GM23338 (cell line): ENCODE results near the gene OR1E2. TPM values are rescaled to one million over a fixed set of nuclear protein-coding genes. Genes with fewer than 3 reads are reported as not detected.

Experiments used
- ATAC-seq: fragments of 200-7000 bp; cut with Tn5 transposase; 3 replicates; pipeline ENCODE4 v1.9.1; 2020
- DNase-seq: peaks from one replicate; pipeline ENCODE4 v3.0.0-alpha.2; 2015; ENCODE audit warnings: low spot score
- H2AFZ ChIP-seq: fragments of 200-600 bp; sonication (generic); 2 replicates; pipeline ENCODE4 v1.8.0; 2016; ENCODE audit warnings: antibody characterized with exemption, mild to moderate bottlenecking, moderate library complexity
- H3F3A ChIP-seq: fragments of 200-600 bp; sonication (generic); replicated peaks from 2 replicates; pipeline ENCODE4 v1.8.0; 2017; ENCODE audit warnings: antibody characterized with exemption, mixed run types, low read depth
- H3K27ac ChIP-seq: fragments of 200-600 bp; sonication (generic); 2 replicates; pipeline ENCODE4 v1.6.1; 2016; ENCODE audit warnings: low read depth
- H3K27me3 ChIP-seq: fragments of 200-600 bp; sonication (generic); 2 replicates; pipeline ENCODE4 v1.8.0; 2016; ENCODE audit warnings: mild to moderate bottlenecking, mixed run types, moderate library complexity; ENCODE audit not compliant: insufficient read depth
- H3K36me3 ChIP-seq: fragments of 200-600 bp; sonication (generic); 2 replicates; pipeline ENCODE4 v1.8.0; 2016; ENCODE audit warnings: mild to moderate bottlenecking; ENCODE audit not compliant: insufficient read depth
- H3K4me1 ChIP-seq: fragments of 200-600 bp; sonication (generic); 2 replicates; pipeline ENCODE4 v1.8.0; 2016; ENCODE audit warnings: mild to moderate bottlenecking, moderate library complexity; ENCODE audit not compliant: insufficient read depth
- H3K4me2 ChIP-seq: fragments of 200-600 bp; sonication (generic); 2 replicates; pipeline ENCODE4 v1.7.1; 2017; ENCODE audit warnings: mixed run types
- H3K4me3 ChIP-seq: fragments of 200-600 bp; sonication (generic); 2 replicates; pipeline ENCODE4 v1.6.1; 2016; ENCODE audit warnings: mixed run types
- H3K79me2 ChIP-seq: fragments of 200-600 bp; sonication (generic); replicated peaks from 2 replicates; pipeline ENCODE4 v1.8.0; 2017; ENCODE audit warnings: mild to moderate bottlenecking; ENCODE audit not compliant: insufficient read depth
- H3K9me2 ChIP-seq: fragments of 200-600 bp; sonication (generic); 2 replicates; pipeline ENCODE4 v1.8.0; 2017; ENCODE audit not compliant: insufficient read depth
- H4K20me1 ChIP-seq: fragments of 200-600 bp; sonication (generic); replicated peaks from 2 replicates; pipeline ENCODE4 v1.8.0; 2017; ENCODE audit warnings: mild to moderate bottlenecking; ENCODE audit not compliant: insufficient read depth
- H3K27ac Mint-ChIP-seq: 2 replicates; pipeline ENCODE4 v1.8.0; 2020; ENCODE audit warnings: inconsistent platforms, mild to moderate bottlenecking, moderate library complexity, mixed read lengths
- H3K27me3 Mint-ChIP-seq: 3 replicates; pipeline ENCODE4 v1.8.0; 2022; ENCODE audit warnings: low read depth, mild to moderate bottlenecking, moderate library complexity, mixed read lengths, inconsistent platforms; ENCODE audit not compliant: insufficient read depth, poor library complexity
- H3K36me3 Mint-ChIP-seq: 3 replicates; pipeline ENCODE4 v1.8.0; 2021; ENCODE audit warnings: low read depth, mild to moderate bottlenecking, inconsistent platforms, moderate library complexity, mixed read lengths
- H3K4me1 Mint-ChIP-seq: 3 replicates; pipeline ENCODE4 v1.8.0; 2020; ENCODE audit warnings: mild to moderate bottlenecking, inconsistent platforms, mixed read lengths
- H3K4me3 Mint-ChIP-seq: 3 replicates; pipeline ENCODE4 v1.8.0; 2021; ENCODE audit warnings: moderate library complexity, mild to moderate bottlenecking, inconsistent platforms, mixed read lengths
- H3K9me3 Mint-ChIP-seq: 3 replicates; pipeline ENCODE4 v1.8.0; 2020; ENCODE audit warnings: moderate library complexity, mild to moderate bottlenecking, inconsistent platforms, mixed read lengths
- POLR2AphosphoS5 ChIP-seq: IDR thresholded peaks from 2 replicates; pipeline ENCODE4 v1.6.1; 2016; ENCODE audit warnings: antibody characterized with exemption, low read depth
- ZNF114 ChIP-seq: fragments of 250-450 bp; sonication (Bioruptor Pico); IDR thresholded peaks from 2 replicates; pipeline ENCODE4 v1.5.0; 2020; ENCODE audit warnings: mild to moderate bottlenecking, moderate library complexity
- ZNF331 ChIP-seq: fragments of 250-450 bp; sonication (Bioruptor Pico); IDR thresholded peaks from 2 replicates; pipeline ENCODE4 v1.5.0; 2020; ENCODE audit warnings: low read depth, mild to moderate bottlenecking, moderate library complexity
- polyA plus RNA-seq: library from polyadenylated mRNA; unstranded; fragments of >200 nt; fragmentation: Nextera tagmentation; extraction: Ambion mirVana; gene quantifications from 2 replicates; pipeline ENCODE4 v1.2.1, GENCODE V29; 2016
- total RNA-seq: library from RNA; depleted of rRNA; stranded (reverse); fragments of >200 nt; shearing (Covaris generic); gene quantifications from 2 replicates; pipeline ENCODE4 v1.2.3, GENCODE V29; 2014
- TF ChIP-seq, protein P1 (sequence below): fragments of 250-450 bp; sonication (Bioruptor Pico); IDR thresholded peaks from 2 replicates; pipeline ENCODE4 v1.5.0; 2020; ENCODE audit warnings: mild to moderate bottlenecking, moderate library complexity
- TF ChIP-seq, protein P2 (sequence below): IDR thresholded peaks from 2 replicates; pipeline ENCODE4 v1.6.1; 2016; ENCODE audit warnings: antibody characterized with exemption

The OR1E2 gene
- total and polyA plus RNA-seq, 2 experiments from 2014 or later = not detected

DNA sequence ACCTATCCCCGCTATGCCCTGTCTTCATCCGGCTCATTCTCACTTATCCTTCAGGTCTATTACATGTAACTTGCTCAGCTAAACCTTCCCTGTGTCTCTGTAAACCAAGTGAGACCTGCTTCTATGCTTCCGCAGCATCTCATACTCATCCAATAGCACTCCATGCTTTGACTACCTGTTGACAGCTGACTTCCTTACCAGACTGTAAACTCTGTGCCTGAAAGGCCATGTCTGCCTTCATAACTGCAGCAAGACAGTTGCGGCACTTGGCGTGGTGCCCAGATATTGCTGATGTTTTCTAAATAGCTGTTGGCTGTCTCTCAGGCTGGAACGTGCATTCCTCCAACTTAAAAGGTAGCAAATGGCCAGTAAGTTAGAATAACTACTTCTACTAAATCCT is 33.6 kb downstream of the OR1E2 start (continued):
- TF ChIP-seq, protein P1, sequence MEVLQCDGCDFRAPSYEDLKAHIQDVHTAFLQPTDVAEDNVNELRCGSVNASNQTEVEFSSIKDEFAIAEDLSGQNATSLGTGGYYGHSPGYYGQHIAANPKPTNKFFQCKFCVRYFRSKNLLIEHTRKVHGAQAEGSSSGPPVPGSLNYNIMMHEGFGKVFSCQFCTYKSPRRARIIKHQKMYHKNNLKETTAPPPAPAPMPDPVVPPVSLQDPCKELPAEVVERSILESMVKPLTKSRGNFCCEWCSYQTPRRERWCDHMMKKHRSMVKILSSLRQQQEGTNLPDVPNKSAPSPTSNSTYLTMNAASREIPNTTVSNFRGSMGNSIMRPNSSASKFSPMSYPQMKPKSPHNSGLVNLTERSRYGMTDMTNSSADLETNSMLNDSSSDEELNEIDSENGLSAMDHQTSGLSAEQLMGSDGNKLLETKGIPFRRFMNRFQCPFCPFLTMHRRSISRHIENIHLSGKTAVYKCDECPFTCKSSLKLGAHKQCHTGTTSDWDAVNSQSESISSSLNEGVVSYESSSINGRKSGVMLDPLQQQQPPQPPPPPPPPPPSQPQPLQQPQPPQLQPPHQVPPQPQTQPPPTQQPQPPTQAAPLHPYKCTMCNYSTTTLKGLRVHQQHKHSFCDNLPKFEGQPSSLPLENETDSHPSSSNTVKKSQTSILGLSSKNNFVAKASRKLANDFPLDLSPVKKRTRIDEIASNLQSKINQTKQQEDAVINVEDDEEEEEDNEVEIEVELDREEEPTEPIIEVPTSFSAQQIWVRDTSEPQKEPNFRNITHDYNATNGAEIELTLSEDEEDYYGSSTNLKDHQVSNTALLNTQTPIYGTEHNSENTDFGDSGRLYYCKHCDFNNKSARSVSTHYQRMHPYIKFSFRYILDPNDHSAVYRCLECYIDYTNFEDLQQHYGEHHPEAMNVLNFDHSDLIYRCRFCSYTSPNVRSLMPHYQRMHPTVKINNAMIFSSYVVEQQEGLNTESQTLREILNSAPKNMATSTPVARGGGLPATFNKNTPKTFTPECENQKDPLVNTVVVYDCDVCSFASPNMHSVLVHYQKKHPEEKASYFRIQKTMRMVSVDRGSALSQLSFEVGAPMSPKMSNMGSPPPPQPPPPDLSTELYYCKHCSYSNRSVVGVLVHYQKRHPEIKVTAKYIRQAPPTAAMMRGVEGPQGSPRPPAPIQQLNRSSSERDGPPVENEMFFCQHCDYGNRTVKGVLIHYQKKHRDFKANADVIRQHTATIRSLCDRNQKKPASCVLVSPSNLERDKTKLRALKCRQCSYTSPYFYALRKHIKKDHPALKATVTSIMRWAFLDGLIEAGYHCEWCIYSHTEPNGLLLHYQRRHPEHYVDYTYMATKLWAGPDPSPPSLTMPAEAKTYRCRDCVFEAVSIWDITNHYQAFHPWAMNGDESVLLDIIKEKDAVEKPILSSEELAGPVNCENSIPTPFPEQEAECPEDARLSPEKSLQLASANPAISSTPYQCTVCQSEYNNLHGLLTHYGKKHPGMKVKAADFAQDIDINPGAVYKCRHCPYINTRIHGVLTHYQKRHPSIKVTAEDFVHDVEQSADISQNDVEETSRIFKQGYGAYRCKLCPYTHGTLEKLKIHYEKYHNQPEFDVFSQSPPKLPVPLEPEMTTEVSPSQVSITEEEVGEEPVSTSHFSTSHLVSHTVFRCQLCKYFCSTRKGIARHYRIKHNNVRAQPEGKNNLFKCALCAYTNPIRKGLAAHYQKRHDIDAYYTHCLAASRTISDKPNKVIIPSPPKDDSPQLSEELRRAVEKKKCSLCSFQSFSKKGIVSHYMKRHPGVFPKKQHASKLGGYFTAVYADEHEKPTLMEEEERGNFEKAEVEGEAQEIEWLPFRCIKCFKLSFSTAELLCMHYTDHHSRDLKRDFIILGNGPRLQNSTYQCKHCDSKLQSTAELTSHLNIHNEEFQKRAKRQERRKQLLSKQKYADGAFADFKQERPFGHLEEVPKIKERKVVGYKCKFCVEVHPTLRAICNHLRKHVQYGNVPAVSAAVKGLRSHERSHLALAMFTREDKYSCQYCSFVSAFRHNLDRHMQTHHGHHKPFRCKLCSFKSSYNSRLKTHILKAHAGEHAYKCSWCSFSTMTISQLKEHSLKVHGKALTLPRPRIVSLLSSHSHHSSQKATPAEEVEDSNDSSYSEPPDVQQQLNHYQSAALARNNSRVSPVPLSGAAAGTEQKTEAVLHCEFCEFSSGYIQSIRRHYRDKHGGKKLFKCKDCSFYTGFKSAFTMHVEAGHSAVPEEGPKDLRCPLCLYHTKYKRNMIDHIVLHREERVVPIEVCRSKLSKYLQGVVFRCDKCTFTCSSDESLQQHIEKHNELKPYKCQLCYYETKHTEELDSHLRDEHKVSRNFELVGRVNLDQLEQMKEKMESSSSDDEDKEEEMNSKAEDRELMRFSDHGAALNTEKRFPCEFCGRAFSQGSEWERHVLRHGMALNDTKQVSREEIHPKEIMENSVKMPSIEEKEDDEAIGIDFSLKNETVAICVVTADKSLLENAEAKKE (CRISPR knock-in tag) = no peak
- TF ChIP-seq ZNF114 (CRISPR knock-in tag) (no peak), POLR2AphosphoS5 (no peak), ZNF331 (CRISPR knock-in tag) (no peak)

DNA sequence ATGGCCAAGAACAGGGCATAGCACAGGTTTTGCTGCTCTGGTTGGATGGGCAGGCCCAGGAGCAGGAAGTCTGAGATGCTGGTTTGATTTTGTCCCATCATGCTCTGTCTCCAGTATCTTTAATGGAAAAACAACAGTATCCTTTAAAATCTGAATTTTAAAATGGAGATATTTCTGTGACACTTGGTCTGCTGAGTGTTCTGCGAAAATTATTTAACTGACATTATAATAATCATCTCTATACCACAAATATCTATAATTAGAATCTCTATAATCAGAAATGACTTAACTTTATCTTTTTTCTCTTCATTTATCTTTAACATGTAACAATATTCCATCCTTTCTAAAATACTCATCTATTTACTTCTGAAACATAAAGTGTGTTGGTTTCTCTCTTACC is 35.3 kb downstream of the OR1E2 start, which contains the start of gene OR1E1:
Gene OR1E1 (minus strand): TSS at position 101 of the 400 bp plus-strand sequence. CDS start 0 bp downstream, at position 101.
- H3K9me3 Mint-ChIP-seq = peaks cover 50% of the 10 kb centered on the region
- no peak within 1 kb of the TSS for H3K27ac Mint-ChIP-seq

More for the DNA sequence above, 35.3 kb downstream of the OR1E2 start, which contains the start of gene OR1E1:
- Histone ChIP-seq H3K9me2 (0 out of 2 replicates have a peak, but pooled peaks cover 9% of the 10 kb centered on the region), H3F3A (no peaks in the 10 kb centered on the region), H2AFZ (no peak within 1 kb of the TSS), H4K20me1 (no peaks in the 10 kb centered on the region), H3K27me3 (no peaks in the 10 kb centered on the region), H3K4me1 (no peaks in the 10 kb centered on the region), H3K27ac (no peak within 1 kb of the TSS), H3K4me3 (no peak within 1 kb of the TSS), H3K36me3 (no peaks in the 10 kb centered on the region), H3K4me2 (no peak within 1 kb of the TSS), H3K79me2 (no peaks in the 10 kb centered on the region)
- H3K27me3 Mint-ChIP-seq = no peaks in the 10 kb centered on the region
- H3K4me3 Mint-ChIP-seq = no peak within 1 kb of the TSS
- H3K4me1 Mint-ChIP-seq = no peaks in the 10 kb centered on the region
- DNase-seq (no peak), ATAC-seq (no peak)
- no peak for TF ChIP-seq ZNF114 (CRISPR knock-in tag)
- TF ChIP-seq, protein P2, sequence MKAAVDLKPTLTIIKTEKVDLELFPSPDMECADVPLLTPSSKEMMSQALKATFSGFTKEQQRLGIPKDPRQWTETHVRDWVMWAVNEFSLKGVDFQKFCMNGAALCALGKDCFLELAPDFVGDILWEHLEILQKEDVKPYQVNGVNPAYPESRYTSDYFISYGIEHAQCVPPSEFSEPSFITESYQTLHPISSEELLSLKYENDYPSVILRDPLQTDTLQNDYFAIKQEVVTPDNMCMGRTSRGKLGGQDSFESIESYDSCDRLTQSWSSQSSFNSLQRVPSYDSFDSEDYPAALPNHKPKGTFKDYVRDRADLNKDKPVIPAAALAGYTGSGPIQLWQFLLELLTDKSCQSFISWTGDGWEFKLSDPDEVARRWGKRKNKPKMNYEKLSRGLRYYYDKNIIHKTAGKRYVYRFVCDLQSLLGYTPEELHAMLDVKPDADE = no peak
- TF ChIP-seq POLR2AphosphoS5 = no peak
- TF ChIP-seq, protein P1 (CRISPR knock-in tag) = no peak
- peaks cover 3% of the 10 kb centered on the region; the same call in 1 of the 3 replicates for H3K36me3 Mint-ChIP-seq
